HFF-Myc (cell line): ENCODE data around the gene G6PC2.
"Not testable (repeated sequence)": the region's sequence is repeated elsewhere in the genome, so short reads cannot be mapped to it uniquely, and the experiment has no call there.

Experiments
- DNase-seq: peaks from one replicate; pipeline ENCODE4 v3.0.0-alpha.2; 2011; ENCODE audit warnings: low read depth; ENCODE audit errors: extremely low read depth
- H3K4me3 ChIP-seq: replicated peaks from 2 replicates; pipeline ENCODE4 v1.5.1; 2011; ENCODE audit warnings: low read depth, mild to moderate bottlenecking, control low read depth, low read length
- CTCF ChIP-seq: IDR thresholded peaks from 2 replicates; pipeline ENCODE4 v1.5.1; 2012; ENCODE audit warnings: mild to moderate bottlenecking, low read depth, low read length, control low read depth; ENCODE audit errors: missing control alignments

G6PC2 gene

GRCh38 chr2:168920504-168921157, 19.5 kb downstream of the G6PC2 start:
- no peak overlapping the region for H3K4me3 ChIP-seq
- peak; percentile 35 for TF ChIP-seq CTCF
- peak; percentile 11 for DNase-seq

GRCh38 chr2:168926621-168927386, 25.7 kb downstream of the G6PC2 start:
- H3K4me3 ChIP-seq, result no peak overlapping the region
- no peak for DNase-seq
- no peak for TF ChIP-seq CTCF

- no peak overlapping the region for H3K4me3 ChIP-seq
- TF ChIP-seq CTCF, result no peak
Observed at GRCh38 chr2:168928113-168928831, 27.2 kb downstream of the G6PC2 start.

GRCh38 chr2:168929031-168929430, 27.9 kb downstream of the G6PC2 start:
- no peak for TF ChIP-seq CTCF
- H3K4me3 ChIP-seq, result no peak overlapping the region
- no peak for DNase-seq

More at GRCh38 chr2:168928113-168928831, 27.2 kb downstream of the G6PC2 start:
- DNase-seq, result no peak

GRCh38 chr2:168930242-168930641, 29.2 kb downstream of the G6PC2 start:
- no peak for TF ChIP-seq CTCF

GRCh38 chr2:168932174-168932573, 31.1 kb downstream of the G6PC2 start:
- not testable (repeated sequence) for H3K4me3 ChIP-seq, DNase-seq

More at GRCh38 chr2:168930242-168930641, 29.2 kb downstream of the G6PC2 start:
- no peak for DNase-seq
- H3K4me3 ChIP-seq, result no peak overlapping the region

GRCh38 chr2:168934826-168935225, 33.7 kb downstream of the G6PC2 start:
- TF ChIP-seq CTCF, result no peak
- no peak overlapping the region for H3K4me3 ChIP-seq
- no peak for DNase-seq
